ENCODE data around the gene PEX10.

DNA sequence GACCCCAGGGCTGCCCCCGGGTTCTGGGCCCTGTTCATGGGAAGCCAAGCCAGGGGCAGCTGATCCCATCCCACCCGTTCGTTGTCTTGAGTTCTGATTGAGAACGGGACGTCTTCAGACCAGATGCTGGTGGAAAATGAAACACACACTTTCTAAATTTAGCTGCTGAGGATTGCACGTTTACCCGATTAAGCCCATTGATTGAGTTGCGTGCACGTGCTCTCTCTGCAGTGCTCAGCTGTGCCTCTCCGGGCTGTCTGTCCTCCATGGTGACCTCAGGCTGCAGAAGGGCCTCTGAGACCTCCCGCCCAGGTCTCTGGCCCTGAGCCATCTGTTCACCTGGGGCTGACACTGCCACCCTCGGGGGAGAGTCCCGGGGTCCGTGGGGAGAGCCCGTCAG, 27.0 kb upstream of the PEX10 start:
- TF ChIP-seq BRCA1 (IDR thresholded peaks at IDR 0.05; ENCODE audit: low read depth, low read length), result no peak
- TF ChIP-seq POLR2A (IDR thresholded peaks at IDR 0.05; ENCODE audit: control extremely low read depth in 1 of 2, low read depth in 2 of 2, low read length in 2 of 2), result no peak
- no peak for TF ChIP-seq ATF3 (IDR thresholded peaks at IDR 0.05; ENCODE audit: insufficient read depth, low read depth, low read length)
- TF ChIP-seq, protein P1, sequence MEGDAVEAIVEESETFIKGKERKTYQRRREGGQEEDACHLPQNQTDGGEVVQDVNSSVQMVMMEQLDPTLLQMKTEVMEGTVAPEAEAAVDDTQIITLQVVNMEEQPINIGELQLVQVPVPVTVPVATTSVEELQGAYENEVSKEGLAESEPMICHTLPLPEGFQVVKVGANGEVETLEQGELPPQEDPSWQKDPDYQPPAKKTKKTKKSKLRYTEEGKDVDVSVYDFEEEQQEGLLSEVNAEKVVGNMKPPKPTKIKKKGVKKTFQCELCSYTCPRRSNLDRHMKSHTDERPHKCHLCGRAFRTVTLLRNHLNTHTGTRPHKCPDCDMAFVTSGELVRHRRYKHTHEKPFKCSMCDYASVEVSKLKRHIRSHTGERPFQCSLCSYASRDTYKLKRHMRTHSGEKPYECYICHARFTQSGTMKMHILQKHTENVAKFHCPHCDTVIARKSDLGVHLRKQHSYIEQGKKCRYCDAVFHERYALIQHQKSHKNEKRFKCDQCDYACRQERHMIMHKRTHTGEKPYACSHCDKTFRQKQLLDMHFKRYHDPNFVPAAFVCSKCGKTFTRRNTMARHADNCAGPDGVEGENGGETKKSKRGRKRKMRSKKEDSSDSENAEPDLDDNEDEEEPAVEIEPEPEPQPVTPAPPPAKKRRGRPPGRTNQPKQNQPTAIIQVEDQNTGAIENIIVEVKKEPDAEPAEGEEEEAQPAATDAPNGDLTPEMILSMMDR (IDR thresholded peaks at IDR 0.05; ENCODE audit: control extremely low read depth in 1 of 3, insufficient read depth in 1 of 3, low read depth in 1 of 3, low read length in 3 of 3), result no peak
- TF ChIP-seq MAX (IDR thresholded peaks at IDR 0.05), result no peak

Measured in H1 (cell line).